BE2C (cell line): ENCODE results near the gene COL26A1.

Source experiments
- DNase-seq: peaks from one replicate; pipeline ENCODE4 v3.0.0-alpha.2; 2020
- H3K27me3 ChIP-seq: fragments of 250-450 bp; sonication (Bioruptor Pico); 2 replicates; pipeline ENCODE4 v1.5.1; 2020; ENCODE audit warnings: mild to moderate bottlenecking
- H3K36me3 ChIP-seq: fragments of 250-450 bp; sonication (Bioruptor Pico); 2 replicates; pipeline ENCODE4 v1.5.1; 2020; ENCODE audit warnings: mild to moderate bottlenecking
- H3K4me1 ChIP-seq: fragments of 250-450 bp; sonication (Bioruptor Pico); 2 replicates; pipeline ENCODE4 v1.5.1; 2020
- H3K4me3 ChIP-seq: 2 replicates; pipeline ENCODE4 v1.5.1; 2011; ENCODE audit warnings: low read depth, low read length
- H3K9me3 ChIP-seq: fragments of 250-450 bp; sonication (Bioruptor Pico); 2 replicates; pipeline ENCODE4 v1.5.1; 2020
- CTCF ChIP-seq: IDR thresholded peaks from 2 replicates; pipeline ENCODE4 v1.5.1; 2012; ENCODE audit warnings: mild to moderate bottlenecking, low read depth, low read length

The COL26A1 gene

DNA sequence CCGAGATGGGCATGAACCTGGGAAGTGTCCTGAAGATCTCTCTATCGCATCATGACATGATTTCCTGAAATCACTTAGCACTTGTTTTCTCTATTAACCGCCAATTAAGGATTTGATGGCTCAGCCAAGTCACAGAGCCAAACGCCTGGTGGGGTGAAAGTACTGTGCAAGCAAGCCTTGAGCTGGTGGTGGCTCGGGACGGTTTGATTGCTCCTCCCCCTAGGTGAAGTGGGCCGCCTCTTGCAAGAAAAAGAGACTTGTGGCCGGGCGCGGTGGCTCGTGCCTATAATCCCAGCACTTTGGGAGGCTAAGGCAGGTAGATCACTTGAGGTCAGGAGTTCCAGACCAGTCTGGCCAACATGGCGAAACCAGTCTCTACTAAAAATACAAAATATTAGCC is 50.3 kb downstream of the COL26A1 start:
- TF ChIP-seq CTCF = no peak
- H3K36me3 ChIP-seq = no peaks in the 10 kb centered on the region
- no peak for DNase-seq
- H3K27me3 ChIP-seq = no peaks in the 10 kb centered on the region
- H3K9me3 ChIP-seq = peaks cover 3% of the 10 kb centered on the region; the same call in 1 of the 2 replicates
- H3K4me1 ChIP-seq = no peaks in the 10 kb centered on the region
- H3K4me3 ChIP-seq = no peak overlapping the region

- H3K4me3 ChIP-seq = no peak overlapping the region
- no peak for TF ChIP-seq CTCF
- no peaks in the 10 kb centered on the region for H3K4me1 ChIP-seq
- H3K9me3 ChIP-seq = no peaks in the 10 kb centered on the region
- no peaks in the 10 kb centered on the region for H3K27me3 ChIP-seq
- no peak for DNase-seq
- H3K36me3 ChIP-seq = no peaks in the 10 kb centered on the region
Measured at GRCh38 chr7:101418694-101419093, 56.0 kb downstream of the COL26A1 start.

DNA sequence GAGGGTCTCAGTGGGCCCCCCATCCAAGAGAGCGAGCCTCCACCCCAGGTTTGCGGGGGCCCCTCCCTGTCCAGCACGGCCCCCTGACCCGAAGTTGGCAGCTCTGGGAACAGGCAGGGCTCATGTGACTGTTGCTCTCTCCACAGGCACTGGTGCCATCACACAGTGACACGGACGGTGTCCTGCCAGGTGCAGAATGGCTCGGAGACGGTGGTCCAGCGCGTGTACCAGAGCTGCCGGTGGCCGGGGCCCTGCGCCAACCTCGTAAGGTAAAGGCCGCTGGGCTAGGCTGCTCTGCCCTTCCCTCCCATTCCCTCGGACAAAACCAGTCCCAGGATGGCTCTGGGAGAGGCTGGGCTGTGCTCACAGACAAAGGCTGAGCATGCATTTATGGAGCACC is 57.2 kb downstream of the COL26A1 start:
- Histone ChIP-seq H3K4me3 (no peak overlapping the region), H3K9me3 (no peaks in the 10 kb centered on the region), H3K27me3 (no peaks in the 10 kb centered on the region), H3K36me3 (no peaks in the 10 kb centered on the region), H3K4me1 (no peaks in the 10 kb centered on the region)
- TF ChIP-seq CTCF = no peak
- no peak for DNase-seq

- H3K27me3 ChIP-seq = no peaks in the 10 kb centered on the region
- peak; percentile 56 for DNase-seq
Measured at GRCh38 chr7:101420436-101420835, 57.8 kb downstream of the COL26A1 start.

GRCh38 chr7:101422356-101423195 is 59.9 kb downstream of the COL26A1 start:
- no peak for TF ChIP-seq CTCF
- no peak for DNase-seq
- H3K36me3 ChIP-seq = no peaks in the 10 kb centered on the region
- no peak overlapping the region for H3K4me3 ChIP-seq
- no peaks in the 10 kb centered on the region for H3K9me3 ChIP-seq
- H3K4me1 ChIP-seq = no peaks in the 10 kb centered on the region
- no peaks in the 10 kb centered on the region for H3K27me3 ChIP-seq

More at GRCh38 chr7:101420436-101420835, 57.8 kb downstream of the COL26A1 start:
- TF ChIP-seq CTCF = no peak
- no peaks in the 10 kb centered on the region for H3K9me3 ChIP-seq
- no peak overlapping the region for H3K4me3 ChIP-seq
- no peaks in the 10 kb centered on the region for H3K4me1 ChIP-seq
- no peaks in the 10 kb centered on the region for H3K36me3 ChIP-seq

GRCh38 chr7:101426303-101427011 is 63.8 kb downstream of the COL26A1 start:
- no peaks in the 10 kb centered on the region for H3K4me1 ChIP-seq
- no peaks in the 10 kb centered on the region for H3K9me3 ChIP-seq
- TF ChIP-seq CTCF = no peak
- H3K27me3 ChIP-seq = peaks cover 3% of the 10 kb centered on the region; the same call in 1 of the 2 replicates
- H3K36me3 ChIP-seq = no peaks in the 10 kb centered on the region
- no peak overlapping the region for H3K4me3 ChIP-seq
- no peak for DNase-seq
